HAP-1 (cell line): ENCODE results near the gene PRR5L.
A peak's percentile ranks its signal among the peaks of the same experiment; 100 is the strongest.

Experiments
- DNase-seq, 2 experiments: peaks; one replicate each; pipeline ENCODE4 v3.0.0-alpha.2; 2016 to 2020; ENCODE audit warnings: low spot score in 2 of 2
- H3K27me3 ChIP-seq: fragments of 250-450 bp; sonication (Bioruptor Pico); 2 replicates; pipeline ENCODE4 v1.5.1; 2020; ENCODE audit warnings: low read depth, mild to moderate bottlenecking, moderate library complexity
- H3K36me3 ChIP-seq: fragments of 250-450 bp; sonication (Bioruptor Pico); replicated peaks from 2 replicates; pipeline ENCODE4 v1.5.1; 2020; ENCODE audit warnings: mild to moderate bottlenecking
- H3K4me1 ChIP-seq: fragments of 250-450 bp; sonication (Bioruptor Pico); 2 replicates; pipeline ENCODE4 v1.5.1; 2020; ENCODE audit warnings: mild to moderate bottlenecking
- H3K4me3 ChIP-seq: fragments of 250-450 bp; sonication (Bioruptor Pico); 2 replicates; pipeline ENCODE4 v1.5.1; 2020; ENCODE audit warnings: mild to moderate bottlenecking, moderate library complexity
- H3K9me3 ChIP-seq: fragments of 250-450 bp; sonication (Bioruptor Pico); 2 replicates; pipeline ENCODE4 v1.5.1; 2020; ENCODE audit warnings: mild to moderate bottlenecking, moderate library complexity
- in situ Hi-C: fragments of 300-500 bp; cut with MboI; formaldehyde crosslinking; loops from 3 replicates; pipeline ENCODE4 v1.14.3; 2020; ENCODE audit warnings: low sequenced_read_pairs, inconsistent platforms, mixed read lengths

Gene PRR5L

DNA sequence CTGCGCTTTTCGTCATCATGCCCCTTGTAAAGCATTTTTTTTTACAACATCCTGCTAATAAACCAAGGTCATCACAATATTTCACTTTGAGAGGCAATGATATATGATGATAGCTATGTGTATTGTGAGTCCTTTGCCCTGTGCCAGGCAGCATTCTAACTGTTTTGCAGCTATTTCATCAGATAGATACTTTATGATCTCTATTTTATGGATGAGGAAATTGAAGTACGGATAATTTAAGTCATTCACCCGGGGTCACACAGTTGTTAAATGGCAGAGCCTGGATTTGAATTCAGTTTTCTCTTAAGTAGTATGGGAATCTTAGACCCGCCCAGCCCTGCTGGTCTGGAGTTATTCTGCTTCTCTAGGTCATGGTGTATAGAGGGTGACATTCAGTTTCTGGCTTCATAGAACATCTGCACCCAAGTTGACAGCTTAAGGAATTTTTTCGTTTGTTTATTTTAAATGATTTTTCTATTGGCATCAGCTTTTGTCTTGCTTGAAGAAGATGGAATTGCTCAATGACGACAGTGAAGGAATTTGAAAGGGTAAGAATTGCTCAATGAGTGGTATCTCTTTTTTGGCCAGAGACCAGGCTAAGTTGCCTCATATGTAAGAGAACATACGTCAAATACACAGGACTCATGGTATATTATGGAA is 926 bp downstream of the PRR5L start:
- DNase-seq, result no peak
- Histone ChIP-seq H3K4me1 (no peaks in the 10 kb centered on the region), H3K27me3 (no peaks in the 10 kb centered on the region), H3K9me3 (no peaks in the 10 kb centered on the region), H3K4me3 (no peak overlapping the region), H3K36me3 (no peaks in the 10 kb centered on the region)
- in situ Hi-C loops, result no loop called here

DNA sequence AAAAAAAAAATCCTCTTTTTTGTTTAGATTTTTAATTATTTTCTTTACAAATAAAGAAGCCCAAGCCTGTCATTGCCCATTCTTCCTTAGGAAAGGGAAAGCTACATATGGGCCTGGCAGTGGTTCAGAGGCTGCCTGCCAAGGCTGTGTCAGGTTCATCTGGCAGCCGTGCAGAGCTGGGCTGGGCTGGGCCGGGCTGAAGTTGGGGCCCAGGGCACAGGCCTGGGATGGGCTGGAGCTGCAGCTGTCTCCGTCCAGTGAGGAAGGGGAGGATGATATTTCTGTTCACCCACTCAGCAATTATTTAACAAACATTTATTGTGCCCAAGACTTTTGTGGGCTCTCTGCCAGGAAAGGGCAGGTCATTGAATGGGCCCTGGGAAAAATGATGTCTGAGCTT is 4.6 kb downstream of the PRR5L start:
- no peak overlapping the region for H3K4me3 ChIP-seq
- no peaks in the 10 kb centered on the region for H3K4me1 ChIP-seq
- in situ Hi-C loops, result loop anchor here (10.0 kb wide), 1 partner anchor 174 kb away; no protein-coding TSS in a partner anchor
- H3K9me3 ChIP-seq, result no peaks in the 10 kb centered on the region
- no peaks in the 10 kb centered on the region for H3K27me3 ChIP-seq
- no peaks in the 10 kb centered on the region for H3K36me3 ChIP-seq
- DNase-seq, result no peak

DNA sequence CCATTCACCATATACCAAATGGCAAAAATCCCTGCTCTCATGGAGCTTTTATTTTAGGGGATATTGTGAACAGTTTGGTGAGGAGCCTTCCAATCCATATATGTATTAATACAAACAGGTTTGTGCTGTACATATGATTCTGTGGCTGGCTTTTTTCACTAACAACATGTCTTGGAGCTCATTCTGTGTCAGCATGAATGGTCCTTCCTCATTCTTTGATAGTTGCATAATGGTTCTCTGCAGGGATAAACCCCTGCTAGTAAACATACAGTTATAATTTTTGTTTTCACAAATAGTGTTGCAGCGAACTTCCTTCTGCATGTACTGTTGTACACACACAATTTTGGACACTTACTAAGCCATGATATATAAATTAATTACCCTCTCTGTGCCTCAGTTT is 8.3 kb downstream of the PRR5L start:
- H3K36me3 ChIP-seq, result no peaks in the 10 kb centered on the region
- no peak overlapping the region for H3K4me3 ChIP-seq
- in situ Hi-C loops, result loop anchor here (10.0 kb wide), 1 partner anchor 170 kb away; no protein-coding TSS in a partner anchor
- DNase-seq, result no peak
- no peaks in the 10 kb centered on the region for H3K27me3 ChIP-seq
- no peaks in the 10 kb centered on the region for H3K4me1 ChIP-seq
- no peaks in the 10 kb centered on the region for H3K9me3 ChIP-seq

DNA sequence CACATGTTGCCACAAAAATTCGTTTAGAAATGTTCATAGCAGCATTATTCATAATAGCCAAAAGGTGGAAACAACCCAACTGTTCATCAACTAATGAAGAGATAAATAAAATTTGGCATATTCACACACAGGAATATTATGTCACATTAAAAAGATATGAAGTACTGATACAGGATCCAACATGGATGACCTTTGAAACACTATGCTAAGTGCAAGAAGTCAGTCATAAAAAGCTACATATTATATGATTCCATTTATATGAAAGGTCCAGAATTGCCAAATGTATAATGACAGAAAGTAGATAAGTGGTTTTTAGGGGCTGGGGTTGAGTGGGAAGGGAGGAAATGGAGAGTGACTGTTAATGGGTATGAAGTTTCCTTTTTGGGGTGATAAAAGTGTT is 9.0 kb downstream of the PRR5L start:
- Histone ChIP-seq H3K9me3 (no peaks in the 10 kb centered on the region), H3K36me3 (no peaks in the 10 kb centered on the region), H3K4me3 (no peak overlapping the region), H3K4me1 (no peaks in the 10 kb centered on the region), H3K27me3 (no peaks in the 10 kb centered on the region)
- DNase-seq, result no peak
- in situ Hi-C loops, result loop anchor here (10.0 kb wide), 1 partner anchor 170 kb away; no protein-coding TSS in a partner anchor

DNA sequence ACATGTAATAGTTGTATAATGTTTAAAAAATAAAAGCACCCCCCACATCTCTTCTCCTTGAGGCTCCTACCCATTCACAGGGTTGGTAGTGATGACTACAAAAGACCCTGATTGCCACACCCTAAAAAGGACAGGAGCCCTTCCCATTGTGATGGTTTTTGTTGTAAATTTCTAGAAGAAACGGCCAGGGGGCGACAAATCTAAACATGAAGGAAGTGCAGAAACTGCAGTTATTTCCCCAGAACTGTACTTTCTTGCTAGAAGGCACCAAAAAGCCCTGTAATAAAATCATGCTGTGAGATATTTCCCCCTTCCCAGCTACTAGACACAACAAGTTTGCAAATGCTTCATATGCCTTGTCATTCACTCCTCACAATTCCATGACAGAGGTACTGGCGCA is 10.8 kb downstream of the PRR5L start:
- in situ Hi-C loops, result loop anchor here (10.0 kb wide), 1 partner anchor 168 kb away; no protein-coding TSS in a partner anchor
- DNase-seq, result peak; percentile 22 to 55

DNA sequence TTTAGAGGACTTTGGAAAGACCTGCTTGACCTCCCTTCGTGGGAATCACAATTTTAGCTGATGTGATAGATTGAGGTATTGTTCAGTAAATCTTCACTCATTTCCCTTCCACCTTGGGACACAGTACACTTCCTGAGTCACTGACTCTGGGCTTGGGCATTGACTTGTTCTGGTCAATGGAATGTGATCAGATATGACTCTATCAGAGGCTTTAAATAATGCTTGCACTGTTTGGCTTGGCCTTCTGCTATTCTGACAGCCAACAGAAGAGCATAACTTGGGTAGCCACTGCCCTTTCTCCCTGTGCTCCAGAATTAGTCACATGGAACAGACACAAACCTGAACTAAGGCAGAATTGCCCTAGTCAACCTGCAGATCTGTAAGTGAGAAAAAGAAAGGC is 12.5 kb downstream of the PRR5L start:
- DNase-seq, result no peak
- peaks cover 2% of the 10 kb centered on the region for H3K27me3 ChIP-seq
- no peaks in the 10 kb centered on the region for H3K36me3 ChIP-seq
- in situ Hi-C loops, result loop anchor here (10.0 kb wide), 1 partner anchor 166 kb away; no protein-coding TSS in a partner anchor
- H3K9me3 ChIP-seq, result no peaks in the 10 kb centered on the region
- no peak overlapping the region for H3K4me3 ChIP-seq
- no peaks in the 10 kb centered on the region for H3K4me1 ChIP-seq

More for the DNA sequence above, 10.8 kb downstream of the PRR5L start:
- Histone ChIP-seq H3K9me3 (no peaks in the 10 kb centered on the region), H3K4me3 (no peak overlapping the region), H3K27me3 (no peaks in the 10 kb centered on the region), H3K4me1 (no peaks in the 10 kb centered on the region), H3K36me3 (no peaks in the 10 kb centered on the region)

DNA sequence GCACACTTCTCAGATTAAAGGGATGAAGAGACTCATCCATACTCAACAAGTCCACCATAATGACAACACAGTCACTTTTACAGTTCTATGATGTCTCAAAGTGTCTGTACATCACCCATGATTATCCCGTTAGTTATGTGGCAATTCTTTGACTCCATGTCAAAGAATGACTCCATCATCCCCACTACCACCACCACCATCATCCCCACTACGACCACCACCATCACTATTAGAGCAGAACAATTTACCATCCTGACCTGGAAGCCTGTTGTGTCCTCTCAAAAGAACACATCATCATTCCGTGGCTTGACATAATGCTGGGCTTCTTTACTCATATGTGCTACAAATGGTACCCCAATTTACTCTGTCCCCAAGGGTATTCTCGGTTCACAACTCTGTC is 13.7 kb downstream of the PRR5L start:
- H3K4me3 ChIP-seq, result no peak overlapping the region
- H3K9me3 ChIP-seq, result no peaks in the 10 kb centered on the region
- H3K36me3 ChIP-seq, result no peaks in the 10 kb centered on the region
- no peak for DNase-seq
- in situ Hi-C loops, result loop anchor here (10.0 kb wide), 1 partner anchor 165 kb away; no protein-coding TSS in a partner anchor
- H3K27me3 ChIP-seq, result peaks cover 14% of the 10 kb centered on the region
- H3K4me1 ChIP-seq, result no peaks in the 10 kb centered on the region

DNA sequence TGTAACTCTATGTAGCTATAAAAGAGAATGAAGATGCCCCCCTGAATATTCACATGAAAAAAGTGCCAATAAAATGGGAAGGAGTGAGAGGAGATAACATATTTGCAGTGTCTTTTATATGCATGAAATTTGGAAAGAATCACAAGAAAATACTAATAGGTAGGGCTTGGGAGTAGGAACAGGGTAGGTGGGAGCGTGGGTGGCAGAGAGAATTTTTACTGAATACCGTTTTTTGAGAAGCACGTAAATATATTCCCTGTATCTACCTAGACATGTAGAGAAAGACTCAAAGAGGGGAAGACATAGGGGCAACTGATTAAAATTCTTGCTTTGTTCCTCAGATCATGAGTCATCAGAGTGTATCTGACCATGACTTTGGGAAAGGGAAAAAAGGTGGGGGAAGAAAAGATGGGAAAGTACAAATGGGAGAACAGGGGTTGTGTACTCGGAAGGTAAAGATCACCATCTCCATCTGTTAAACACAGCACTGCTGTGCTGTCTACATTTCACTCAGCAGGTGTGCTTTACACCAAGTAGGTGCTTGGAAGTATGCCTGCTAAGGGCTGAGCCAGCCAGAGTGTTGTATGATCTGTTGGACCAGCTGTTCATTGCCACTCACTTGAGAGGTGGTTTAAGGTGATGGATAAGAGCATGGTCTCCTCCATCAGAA is 16.0 kb downstream of the PRR5L start:
- H3K4me3 ChIP-seq, result no peak overlapping the region
- in situ Hi-C loops, result no loop called here
- no peak for DNase-seq
- H3K4me1 ChIP-seq, result no peaks in the 10 kb centered on the region
- H3K9me3 ChIP-seq, result no peaks in the 10 kb centered on the region
- H3K27me3 ChIP-seq, result peaks cover 32% of the 10 kb centered on the region
- no peaks in the 10 kb centered on the region for H3K36me3 ChIP-seq

DNA sequence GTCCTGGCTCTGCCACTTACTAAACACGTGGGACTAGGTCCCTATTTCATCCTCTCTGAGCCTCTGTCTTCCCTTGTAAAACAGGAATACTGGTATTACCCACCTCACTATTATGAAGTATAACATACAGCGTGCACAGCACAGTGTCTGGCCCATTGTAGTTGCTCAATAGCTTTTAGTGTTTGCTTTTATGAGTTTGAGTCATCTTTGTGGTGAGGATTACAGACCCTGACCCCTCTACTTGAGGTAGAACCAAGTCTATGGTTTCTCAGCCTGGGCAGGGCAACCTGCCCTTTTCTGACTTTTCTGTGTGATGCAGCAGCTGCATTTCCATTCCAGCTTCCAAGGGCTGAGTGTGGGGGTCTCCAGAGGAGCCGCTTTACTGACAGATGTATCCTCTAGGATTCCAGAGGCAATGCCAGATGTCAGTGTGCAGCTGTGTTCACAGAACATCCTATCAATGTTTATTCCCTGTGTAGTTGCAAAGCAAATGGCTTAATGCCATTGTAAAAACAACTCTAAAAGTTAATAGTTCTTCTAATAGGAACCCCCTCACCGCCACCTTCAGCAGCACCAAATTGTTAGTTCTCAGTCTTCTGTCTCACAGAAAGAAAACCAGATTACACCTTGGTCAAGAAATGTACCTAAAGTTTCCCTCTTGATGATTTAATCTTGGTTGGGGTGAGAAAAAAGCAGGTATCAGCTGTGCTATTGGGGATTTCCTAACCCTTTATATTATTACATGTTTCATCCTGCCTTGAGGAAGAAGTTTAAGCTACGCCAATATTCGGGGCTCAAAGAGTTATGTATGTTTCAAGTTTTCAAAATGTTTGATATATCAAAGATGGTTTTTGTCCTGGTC is 16.8 kb downstream of the PRR5L start:
- Histone ChIP-seq H3K4me1 (no peaks in the 10 kb centered on the region), H3K9me3 (no peaks in the 10 kb centered on the region), H3K36me3 (no peaks in the 10 kb centered on the region), H3K27me3 (peaks cover 38% of the 10 kb centered on the region), H3K4me3 (no peak overlapping the region)
- no peak for DNase-seq
- in situ Hi-C loops, result no loop called here

DNA sequence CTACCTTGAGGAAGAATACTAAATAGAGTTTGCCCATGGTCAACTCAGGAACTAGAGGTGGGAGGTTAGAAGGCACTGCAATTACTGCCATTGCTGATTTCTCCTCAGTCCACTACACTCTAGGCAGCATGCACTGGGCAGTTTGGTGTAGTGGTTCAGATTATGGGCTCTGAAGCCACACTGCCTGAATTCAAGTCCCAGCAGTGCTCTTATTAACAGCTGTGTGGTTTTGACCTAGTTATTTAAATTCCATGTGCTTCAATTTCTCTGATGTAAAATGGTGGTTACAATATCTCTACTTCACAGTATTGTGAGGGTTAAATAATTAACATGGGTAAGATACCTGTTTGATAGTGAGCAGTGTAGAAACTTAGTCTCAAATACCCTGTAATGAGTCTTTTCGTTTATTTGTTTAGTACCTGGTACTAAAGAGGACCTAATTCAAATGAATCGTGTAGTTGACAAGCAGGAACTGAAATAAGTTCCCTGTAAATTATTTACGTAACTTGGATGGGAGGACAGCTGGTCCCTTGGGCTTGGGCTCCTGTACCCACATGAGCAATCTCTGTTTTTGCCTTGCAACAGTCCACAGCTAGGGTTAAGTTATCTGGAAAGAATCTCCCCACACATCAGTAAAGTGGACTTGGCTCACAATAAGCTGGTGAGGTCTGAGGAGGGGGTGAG is 17.8 kb downstream of the PRR5L start:
- H3K27me3 ChIP-seq, result peaks cover 41% of the 10 kb centered on the region
- no peaks in the 10 kb centered on the region for H3K36me3 ChIP-seq
- no peaks in the 10 kb centered on the region for H3K4me1 ChIP-seq
- no peak overlapping the region for H3K4me3 ChIP-seq
- H3K9me3 ChIP-seq, result no peaks in the 10 kb centered on the region
- in situ Hi-C loops, result no loop called here
- DNase-seq, result no peak

DNA sequence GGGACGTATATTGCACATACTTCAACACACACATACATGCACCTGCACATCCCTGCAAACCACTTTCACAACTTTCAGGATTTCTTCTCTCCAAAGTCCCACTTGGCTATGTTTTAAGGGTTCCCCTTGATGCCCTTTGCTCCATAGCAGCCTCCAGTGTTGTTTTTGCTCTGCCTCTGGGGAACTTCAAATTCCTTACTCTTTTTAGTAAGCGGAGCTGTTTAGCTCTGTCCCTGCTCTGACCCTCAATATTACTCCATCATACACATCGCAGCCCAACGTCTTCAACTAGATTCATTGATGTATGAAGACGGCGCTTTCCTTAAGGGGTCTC is 18.3 kb downstream of the PRR5L start:
- Histone ChIP-seq H3K27me3 (peaks cover 41% of the 10 kb centered on the region), H3K9me3 (no peaks in the 10 kb centered on the region), H3K36me3 (no peaks in the 10 kb centered on the region), H3K4me3 (no peak overlapping the region), H3K4me1 (no peaks in the 10 kb centered on the region)
- in situ Hi-C loops, result no loop called here
- no peak for DNase-seq

DNA sequence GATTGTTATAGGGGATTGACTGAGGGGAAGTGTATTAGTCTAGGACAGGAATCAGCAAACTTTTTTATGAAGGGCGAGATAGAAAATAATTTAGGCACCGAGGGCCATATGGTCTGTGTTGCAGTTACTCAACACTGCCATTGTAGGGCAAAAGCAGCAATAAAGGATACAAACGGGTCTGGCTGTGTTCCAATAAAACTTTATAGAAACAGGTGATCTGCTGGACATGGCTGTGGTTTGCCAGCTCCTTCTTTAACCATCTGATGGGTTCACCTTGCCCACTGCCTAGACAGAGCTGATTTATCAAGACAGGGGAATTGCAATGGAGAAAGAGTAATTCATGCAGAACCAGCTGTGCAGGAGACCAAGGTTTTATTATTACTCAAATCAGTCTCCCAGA is 20.0 kb downstream of the PRR5L start:
- Histone ChIP-seq H3K4me1 (no peaks in the 10 kb centered on the region), H3K36me3 (no peaks in the 10 kb centered on the region), H3K27me3 (peaks cover 41% of the 10 kb centered on the region), H3K4me3 (no peak overlapping the region), H3K9me3 (no peaks in the 10 kb centered on the region)
- in situ Hi-C loops, result no loop called here
- DNase-seq, result no peak

DNA sequence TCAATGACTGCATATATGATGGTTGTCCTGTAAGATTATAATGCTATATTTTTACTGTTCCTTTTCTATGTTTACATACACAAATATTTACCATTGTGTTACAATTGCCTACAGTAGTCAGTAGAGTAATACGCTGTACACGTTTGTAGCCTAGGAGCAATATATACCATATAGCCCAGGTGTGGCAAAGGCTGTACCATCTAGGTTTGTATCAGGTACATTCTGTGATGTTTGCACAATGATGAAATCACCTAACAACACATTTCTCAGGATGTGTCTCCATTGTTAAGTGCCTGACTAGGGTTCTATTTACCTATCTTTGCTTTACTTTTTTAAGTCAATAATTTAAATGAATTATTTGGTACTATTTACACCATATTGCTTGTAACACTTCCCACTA is 21.9 kb downstream of the PRR5L start:
- no peaks in the 10 kb centered on the region for H3K9me3 ChIP-seq
- in situ Hi-C loops, result no loop called here
- peaks cover 41% of the 10 kb centered on the region for H3K27me3 ChIP-seq
- no peak for DNase-seq
- H3K4me1 ChIP-seq, result no peaks in the 10 kb centered on the region
- H3K4me3 ChIP-seq, result no peak overlapping the region
- H3K36me3 ChIP-seq, result no peaks in the 10 kb centered on the region
